HT1080 (cell line): ENCODE results near the gene ARHGAP26. TPM values are rescaled to one million over a fixed set of nuclear protein-coding genes. Genes with fewer than 3 reads are reported as not detected.

Experiments
- DNase-seq: peaks from one replicate; pipeline ENCODE4 v3.0.0-alpha.2; 2015; ENCODE audit warnings: low read depth
- total RNA-seq: library from RNA; depleted of rRNA; stranded (reverse); fragments of >200 nt; shearing (Covaris generic); gene quantifications from 2 replicates; pipeline ENCODE4 v1.2.3, GENCODE V29; 2014

ARHGAP26 gene
- total RNA-seq, 1 experiment from 2014 or later: 9.9 TPM

GRCh38 chr5:143057580-143057999 lies 287.4 kb downstream of the ARHGAP26 start:
- no peak for DNase-seq

- peak; percentile 51 for DNase-seq
Observed at GRCh38 chr5:143059355-143059754, 289.2 kb downstream of the ARHGAP26 start.

GRCh38 chr5:143059976-143060765 lies 290.0 kb downstream of the ARHGAP26 start:
- no peak for DNase-seq

- DNase-seq: peak; percentile 81
Observed at GRCh38 chr5:143061161-143061945, 291.2 kb downstream of the ARHGAP26 start.

GRCh38 chr5:143062379-143062778 lies 292.2 kb downstream of the ARHGAP26 start:
- DNase-seq: no peak

GRCh38 chr5:143063175-143063970 lies 293.2 kb downstream of the ARHGAP26 start:
- DNase-seq: no peak

- peak; percentile 76 for DNase-seq
Observed at GRCh38 chr5:143064218-143064641, 294.1 kb downstream of the ARHGAP26 start.

- no peak for DNase-seq
Observed at GRCh38 chr5:143064676-143065075, 294.5 kb downstream of the ARHGAP26 start.

GRCh38 chr5:143065185-143065965 lies 295.2 kb downstream of the ARHGAP26 start:
- DNase-seq: no peak

GRCh38 chr5:143065996-143066522 lies 295.9 kb downstream of the ARHGAP26 start:
- no peak for DNase-seq

GRCh38 chr5:143066556-143067281 lies 296.5 kb downstream of the ARHGAP26 start:
- DNase-seq: no peak

- no peak for DNase-seq
Observed at GRCh38 chr5:143068712-143069111, 298.5 kb downstream of the ARHGAP26 start.

GRCh38 chr5:143071927-143072326 lies 301.8 kb downstream of the ARHGAP26 start:
- no peak for DNase-seq

- no peak for DNase-seq
Observed at GRCh38 chr5:143072734-143073133, 302.6 kb downstream of the ARHGAP26 start.

GRCh38 chr5:143073766-143074165 lies 303.6 kb downstream of the ARHGAP26 start:
- no peak for DNase-seq

GRCh38 chr5:143074414-143074996 lies 304.3 kb downstream of the ARHGAP26 start:
- DNase-seq: no peak

- no peak for DNase-seq
Observed at GRCh38 chr5:143076377-143076776, 306.2 kb downstream of the ARHGAP26 start.

GRCh38 chr5:143077453-143078103 lies 307.4 kb downstream of the ARHGAP26 start:
- no peak for DNase-seq

GRCh38 chr5:143078313-143078712 lies 308.1 kb downstream of the ARHGAP26 start:
- no peak for DNase-seq
